Activated CD8-positive, alpha-beta memory T cell treated with anti-CD3 and anti-CD28 coated beads, Interleukin-2, amount 10 ng/mL, durations not matched to agents 7 days and 5 days (primary cell): ENCODE results near the gene SURF6. TPM values are rescaled to one million over a fixed set of nuclear protein-coding genes. Genes with fewer than 3 reads are reported as not detected.
"Not testable (repeated sequence)": the region's sequence is repeated elsewhere in the genome, so short reads cannot be mapped to it uniquely, and the experiment has no call there.

Experiments used
- ATAC-seq: fragments of 150-1000 bp; cut with Tn5 transposase; one replicate; pipeline ENCODE4 v1.10.0; 2021; ENCODE audit warnings: moderate library complexity
- CTCF ChIA-PET: fragments of 350-600 bp; sonication (Branson Sonifier 250); formaldehyde crosslinking; loops from one replicate; lab custom pipeline; 2021; ENCODE audit warnings: antibody characterized with exemption; lab: Charles Lee
- DNase-seq: peaks from one replicate; pipeline ENCODE4 v3.0.0-alpha.2; 2020
- H3K27ac Mint-ChIP-seq: one replicate; pipeline ENCODE4 v1.8.0; 2021; ENCODE audit warnings: mild to moderate bottlenecking, mixed read lengths
- H3K27me3 Mint-ChIP-seq: one replicate; pipeline ENCODE4 v1.8.0; 2021; ENCODE audit warnings: mixed read lengths
- H3K36me3 Mint-ChIP-seq: one replicate; pipeline ENCODE4 v1.8.0; 2021; ENCODE audit warnings: mild to moderate bottlenecking, mixed read lengths
- H3K4me1 Mint-ChIP-seq: one replicate; pipeline ENCODE4 v1.8.0; 2021; ENCODE audit warnings: mixed read lengths
- H3K4me3 Mint-ChIP-seq: one replicate; pipeline ENCODE4 v1.8.0; 2021; ENCODE audit warnings: mild to moderate bottlenecking, moderate library complexity, mixed read lengths
- H3K9me3 Mint-ChIP-seq: one replicate; pipeline ENCODE4 v1.8.0; 2022; ENCODE audit warnings: low read depth, mixed read lengths
- total RNA-seq, 2 experiments: library from RNA; stranded (reverse); gene quantifications; one replicate each; pipeline ENCODE4 v1.2.3, GENCODE V29; 2021

Gene SURF6
- total RNA-seq = 10 to 100 TPM; 12.9 to 16.5 TPM

- Mint-ChIP-seq H3K9me3 (no peaks in the 10 kb centered on the region), H3K36me3 (peaks cover 39% of the 10 kb centered on the region), H3K27ac (peak within 1 kb of the TSS; percentile 96), H3K4me1 (peaks cover 55% of the 10 kb centered on the region), H3K4me3 (peak within 1 kb of the TSS; percentile 95), H3K27me3 (no peaks in the 10 kb centered on the region)
- peak; percentile 94 for DNase-seq
- ATAC-seq = peak; percentile 96
- CTCF ChIA-PET = interaction anchor here (1.0 to 1.9 kb wide), 4 partner anchors 35 to 150 kb away, joined by 4 to 11 read pairs (median 4); partner anchors contain the start of gene STKLD1
These were observed at the start of gene SURF6 for GRCh38 chr9:133335924-133336811. Gene SURF6 (minus strand): TSS chr9:133336188. CDS start chr9:133336132, 56 bp downstream.

DNA sequence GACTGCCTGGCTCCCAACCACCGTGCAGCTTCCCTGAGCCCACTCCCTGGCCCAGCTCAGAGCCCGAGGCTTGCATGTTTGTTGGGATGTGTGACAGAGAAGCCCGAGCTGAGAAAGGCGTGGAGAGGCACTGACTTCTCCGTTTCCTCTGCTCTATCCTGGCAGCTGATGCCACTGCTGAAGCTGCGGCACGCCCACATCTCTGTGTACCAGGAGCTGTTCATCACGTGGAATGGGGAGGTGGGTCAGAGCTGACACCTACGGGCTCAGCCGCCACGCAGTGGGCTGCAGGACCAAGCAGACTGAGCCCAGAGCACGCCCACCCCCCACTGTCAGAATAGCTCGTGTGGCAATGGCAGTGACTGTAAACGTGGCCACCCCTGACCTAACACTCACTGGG is 49.5 kb upstream of the SURF6 start:
- peaks cover 4% of the 10 kb centered on the region for H3K27me3 Mint-ChIP-seq
- DNase-seq = no peak
- CTCF ChIA-PET = interaction anchor here (1.0 to 1.3 kb wide), 2 partner anchors 94 to 199 kb away, joined by 3 to 4 read pairs; partner anchors contain the start of gene SLC2A6
- no peaks in the 10 kb centered on the region for H3K4me1 Mint-ChIP-seq
- no peaks in the 10 kb centered on the region for H3K36me3 Mint-ChIP-seq
- no peaks in the 10 kb centered on the region for H3K9me3 Mint-ChIP-seq
- no peak for ATAC-seq
- no peak overlapping the region for H3K4me3 Mint-ChIP-seq
- H3K27ac Mint-ChIP-seq = no peak overlapping the region

- ATAC-seq = no peak
These were observed 48.8 kb upstream of the SURF6 start for GRCh38 chr9:133384736-133385321.

DNA sequence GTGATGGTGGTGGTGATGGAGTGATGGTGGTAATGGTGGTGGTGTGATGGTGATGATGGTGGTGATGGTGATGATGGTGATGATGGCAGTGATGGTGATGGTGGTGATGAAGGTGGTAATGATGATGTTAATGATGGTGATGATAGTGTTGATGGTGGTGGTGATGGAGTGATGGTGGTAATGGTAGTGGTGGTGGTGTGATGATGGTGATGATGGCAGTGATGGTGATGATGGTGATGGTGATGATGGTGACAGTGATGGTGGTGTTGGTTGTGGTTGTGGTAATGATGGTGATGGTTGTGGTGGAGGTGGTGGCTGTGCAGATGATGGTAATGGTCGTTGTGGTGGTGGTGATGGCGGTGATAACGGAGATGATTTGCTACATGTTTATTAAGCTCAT is 47.5 kb upstream of the SURF6 start:
- CTCF ChIA-PET = interaction anchor here (1.7 kb wide), 1 partner anchor 17 kb away, joined by 4 read pairs; no protein-coding TSS in a partner anchor

More at GRCh38 chr9:133384736-133385321, 48.8 kb upstream of the SURF6 start:
- Mint-ChIP-seq H3K36me3 (no peaks in the 10 kb centered on the region), H3K9me3 (no peaks in the 10 kb centered on the region), H3K27ac (no peak overlapping the region), H3K27me3 (peaks cover 3% of the 10 kb centered on the region), H3K4me1 (no peaks in the 10 kb centered on the region), H3K4me3 (no peak overlapping the region)
- CTCF ChIA-PET = interaction anchor here (1.0 to 1.7 kb wide), 3 partner anchors 16 to 199 kb away, joined by 3 to 4 read pairs (median 4); partner anchors contain the start of gene SLC2A6
- DNase-seq = no peak

DNA sequence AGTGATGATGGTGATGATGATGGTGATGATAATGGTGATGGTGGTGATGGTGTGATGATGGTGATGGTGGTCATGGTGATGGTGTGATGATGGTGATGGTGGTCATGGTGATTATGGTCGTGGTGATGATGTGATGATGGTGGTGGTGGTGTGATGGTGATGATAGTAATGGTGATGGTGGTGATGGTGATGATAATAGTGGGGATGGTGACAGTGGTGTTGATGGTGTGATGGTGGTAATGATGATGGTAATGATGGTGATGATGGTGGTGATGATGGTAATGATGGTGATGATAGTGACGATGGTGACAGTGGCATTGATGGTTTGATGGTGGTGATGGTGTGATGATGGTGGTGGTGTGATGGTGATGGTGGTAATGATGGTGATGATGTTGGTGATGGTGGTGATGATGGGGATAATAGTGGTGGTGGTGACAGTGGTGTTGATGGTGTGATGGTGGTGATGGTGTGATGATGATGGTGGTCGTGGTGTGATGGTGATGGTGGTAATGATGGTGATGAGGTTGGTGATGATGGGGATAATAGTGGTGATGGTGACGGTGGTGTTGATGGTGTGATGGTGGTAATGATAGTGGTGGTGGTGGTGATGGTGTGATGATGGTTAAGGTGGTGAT is 46.6 kb upstream of the SURF6 start:
- Mint-ChIP-seq H3K4me1 (peaks cover 3% of the 10 kb centered on the region), H3K27me3 (no peaks in the 10 kb centered on the region), H3K9me3 (no peaks in the 10 kb centered on the region), H3K4me3 (no peak overlapping the region), H3K27ac (no peak overlapping the region), H3K36me3 (no peaks in the 10 kb centered on the region)
- no peak for DNase-seq
- CTCF ChIA-PET = no interaction called here
- no peak for ATAC-seq

More for the DNA sequence above, 47.5 kb upstream of the SURF6 start:
- Mint-ChIP-seq H3K4me1 (peaks cover 2% of the 10 kb centered on the region), H3K4me3 (no peak overlapping the region), H3K36me3 (no peaks in the 10 kb centered on the region), H3K27me3 (no peaks in the 10 kb centered on the region), H3K27ac (no peak overlapping the region), H3K9me3 (no peaks in the 10 kb centered on the region)
- no peak for DNase-seq
- no peak for ATAC-seq

- no peak for DNase-seq
- H3K4me3 Mint-ChIP-seq = no peak overlapping the region
- no peak for ATAC-seq
- H3K9me3 Mint-ChIP-seq = no peaks in the 10 kb centered on the region
- H3K27me3 Mint-ChIP-seq = peaks cover 2% of the 10 kb centered on the region
- H3K4me1 Mint-ChIP-seq = peaks cover 3% of the 10 kb centered on the region
- CTCF ChIA-PET = interaction anchor here (0.7 kb wide), 4 partner anchors 24 to 274 kb away, joined by 3 read pairs; partner anchors contain the start of genes SURF1 and SURF2
- H3K27ac Mint-ChIP-seq = no peak overlapping the region
- no peaks in the 10 kb centered on the region for H3K36me3 Mint-ChIP-seq
These were observed 44.7 kb upstream of the SURF6 start for GRCh38 chr9:133380734-133381133.

DNA sequence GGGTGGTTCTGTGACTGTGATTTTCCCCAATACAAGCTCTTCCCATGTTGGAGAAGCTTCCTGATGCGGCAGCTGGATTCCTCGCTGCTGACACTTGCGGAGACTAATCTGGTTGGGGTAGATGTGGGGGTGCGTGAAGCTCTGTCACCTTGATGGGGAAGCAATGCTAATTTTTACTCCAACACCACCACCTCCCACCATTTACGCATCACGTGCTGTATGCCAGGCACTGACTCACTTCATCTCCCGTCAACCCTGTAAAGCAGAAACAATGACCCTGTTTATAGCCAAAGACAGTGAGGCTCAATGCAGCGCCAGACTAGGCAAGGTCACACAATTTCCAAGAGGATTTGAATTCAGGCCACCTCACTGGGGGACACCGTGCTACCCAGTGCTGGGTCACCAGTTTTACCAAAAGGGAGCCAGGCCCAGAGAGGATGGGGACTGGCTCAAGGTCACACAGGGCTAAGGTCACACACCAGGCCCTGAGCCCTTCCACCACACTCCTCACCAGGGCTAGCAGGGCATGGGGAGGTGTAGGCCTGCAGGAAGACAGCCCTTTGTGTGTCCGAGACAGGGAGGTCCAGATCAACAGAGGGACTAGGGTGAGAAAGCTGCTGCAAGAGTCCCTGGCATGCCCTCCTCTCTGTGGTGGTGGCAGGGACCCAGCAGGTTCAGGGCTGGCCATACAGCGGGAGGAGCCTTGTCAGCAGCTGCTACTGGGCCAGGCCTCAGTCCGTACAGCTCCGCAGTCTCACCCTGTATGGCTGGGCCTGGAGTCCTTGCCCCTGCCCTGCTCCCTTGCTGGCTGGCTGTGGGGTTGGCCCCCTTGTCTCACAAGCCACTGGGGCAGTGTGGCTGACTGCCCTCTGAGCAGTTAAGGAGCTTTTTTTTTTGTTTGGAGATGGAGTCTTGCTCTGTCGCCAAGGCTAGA is 43.4 kb upstream of the SURF6 start:
- peaks cover 2% of the 10 kb centered on the region for H3K27me3 Mint-ChIP-seq
- CTCF ChIA-PET = interaction anchor here (2.0 kb wide), 1 partner anchor 32 kb away, joined by 6 read pairs; the partner anchor contains the start of genes MED22 and RPL7A
- DNase-seq (no peak), ATAC-seq (no peak)
- no peak overlapping the region for H3K27ac Mint-ChIP-seq
- no peak overlapping the region for H3K4me3 Mint-ChIP-seq
- no peaks in the 10 kb centered on the region for H3K9me3 Mint-ChIP-seq
- H3K4me1 Mint-ChIP-seq = peaks cover 5% of the 10 kb centered on the region
- peaks cover 7% of the 10 kb centered on the region for H3K36me3 Mint-ChIP-seq

GRCh38 chr9:133378408-133378962 is 42.5 kb upstream of the SURF6 start:
- DNase-seq (no peak), ATAC-seq (no peak)
- peaks cover 12% of the 10 kb centered on the region for H3K36me3 Mint-ChIP-seq
- no peak overlapping the region for H3K4me3 Mint-ChIP-seq
- no peak overlapping the region for H3K27ac Mint-ChIP-seq
- H3K9me3 Mint-ChIP-seq = no peaks in the 10 kb centered on the region
- H3K4me1 Mint-ChIP-seq = peaks cover 9% of the 10 kb centered on the region
- CTCF ChIA-PET = interaction anchor here (1.1 to 2.2 kb wide), 3 partner anchors 31 to 48 kb away, joined by 3 to 8 read pairs (median 6); partner anchors contain the start of genes MED22, REXO4 and RPL7A
- peaks cover 2% of the 10 kb centered on the region for H3K27me3 Mint-ChIP-seq

GRCh38 chr9:133377721-133378216 is 41.8 kb upstream of the SURF6 start:
- DNase-seq = no peak
- H3K27ac Mint-ChIP-seq = no peak overlapping the region
- CTCF ChIA-PET = interaction anchor here (1.1 to 2.2 kb wide), 6 partner anchors 18 to 139 kb away, joined by 3 to 8 read pairs (median 4); partner anchors contain the start of genes MED22, REXO4 and RPL7A
- ATAC-seq = no peak
- peaks cover 2% of the 10 kb centered on the region for H3K27me3 Mint-ChIP-seq
- H3K9me3 Mint-ChIP-seq = no peaks in the 10 kb centered on the region
- no peak overlapping the region for H3K4me3 Mint-ChIP-seq
- H3K4me1 Mint-ChIP-seq = peaks cover 16% of the 10 kb centered on the region
- peaks cover 16% of the 10 kb centered on the region for H3K36me3 Mint-ChIP-seq

DNA sequence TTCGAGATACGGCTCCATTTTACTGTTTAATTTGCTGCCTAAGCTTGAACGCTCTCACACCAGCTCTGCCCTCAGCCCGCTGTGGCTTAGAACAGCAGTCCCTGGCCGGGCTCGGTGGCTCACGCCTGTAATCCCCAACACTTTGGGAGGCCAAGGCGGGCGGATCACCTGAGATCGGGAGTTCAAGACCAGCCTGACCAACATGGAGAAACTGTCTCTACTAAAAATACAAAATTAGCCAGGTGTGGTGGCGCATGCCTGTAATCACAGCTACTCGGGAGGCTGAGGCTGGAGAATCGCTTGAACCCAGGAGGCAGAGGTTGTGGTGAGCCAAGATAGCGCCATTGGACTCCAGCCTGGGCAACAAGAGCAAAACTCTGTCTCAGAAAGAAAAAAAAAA is 41.3 kb upstream of the SURF6 start:
- H3K27ac Mint-ChIP-seq = peak overlapping the region; percentile 52
- DNase-seq, H3K27me3 Mint-ChIP-seq, ATAC-seq, H3K9me3 Mint-ChIP-seq: not testable (repeated sequence)
- peak overlapping the region; percentile 33 for H3K4me3 Mint-ChIP-seq
- H3K4me1 Mint-ChIP-seq = peaks cover 20% of the 10 kb centered on the region
- CTCF ChIA-PET = interaction anchor here (0.9 to 2.2 kb wide), 11 partner anchors 18 to 355 kb away, joined by 3 to 9 read pairs (median 4); partner anchors contain the start of genes REXO4, SURF1 and SURF2
- peaks cover 21% of the 10 kb centered on the region for H3K36me3 Mint-ChIP-seq

DNA sequence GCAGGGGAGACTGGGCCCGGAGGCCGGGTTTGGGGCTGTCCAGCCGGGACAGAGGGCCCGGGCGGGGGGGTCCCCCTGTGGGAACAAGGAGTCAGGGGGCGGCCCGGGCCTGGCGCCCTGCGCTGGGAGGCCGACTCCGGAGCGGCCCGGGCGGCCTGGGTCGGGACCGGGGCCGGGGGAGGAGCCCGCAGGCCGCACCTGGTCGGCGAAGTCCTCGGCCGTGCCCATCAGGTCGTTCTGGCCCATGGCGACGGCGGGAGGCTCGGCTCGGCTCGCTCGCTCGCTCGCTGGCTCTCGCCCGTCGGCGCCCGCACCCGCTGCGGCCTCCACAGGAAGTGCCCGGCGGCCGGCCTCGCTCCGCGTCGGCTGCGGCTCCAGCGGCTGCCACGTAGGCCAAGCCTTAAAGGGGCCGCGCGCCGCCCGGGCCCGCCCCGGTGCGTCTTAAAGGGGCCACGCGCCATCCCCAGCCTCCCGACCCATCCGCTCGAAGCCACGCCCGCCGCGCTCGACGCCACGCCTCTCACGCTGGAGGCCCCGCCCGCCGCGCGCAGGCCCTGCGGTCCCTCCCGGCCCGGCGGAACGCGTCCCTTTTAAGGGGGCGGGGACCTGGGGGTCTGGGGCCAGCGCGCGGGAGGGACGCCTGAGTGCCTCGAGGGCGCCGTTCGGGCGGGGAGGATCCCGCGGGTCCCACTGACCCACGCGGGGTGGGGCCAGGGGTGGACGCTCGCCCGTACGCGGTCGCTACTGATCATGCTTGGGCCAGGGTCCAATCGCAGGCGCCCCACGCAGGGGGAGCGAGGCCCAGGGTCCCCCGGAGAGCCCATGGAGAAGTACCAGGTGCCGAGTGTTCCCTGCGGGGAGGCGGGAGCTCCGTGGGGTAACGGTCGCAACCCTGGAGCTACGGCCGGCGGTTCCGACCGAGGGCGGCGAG is 40.0 kb upstream of the SURF6 start, which contains the start of the genes STKLD1 and SURF4:
TSS of gene STKLD1 (plus strand) at position 643 of the 931 bp plus-strand sequence. CDS start at position 751, 108 bp downstream.
TSS of gene SURF4 (minus strand) at position 337 of the 931 bp plus-strand sequence. CDS start at position 246, 91 bp downstream.
- Mint-ChIP-seq H3K36me3 (peaks cover 25% of the 10 kb centered on the region), H3K27me3 (peaks cover 2% of the 10 kb centered on the region), H3K4me3 (peak within 1 kb of the TSS; percentile 95), H3K4me1 (peaks cover 33% of the 10 kb centered on the region), H3K9me3 (no peaks in the 10 kb centered on the region), H3K27ac (peak within 1 kb of the TSS; percentile 100)
- DNase-seq = peak; percentile 96
- CTCF ChIA-PET = interaction anchor here (0.6 to 2.2 kb wide), 13 partner anchors 16 to 353 kb away, joined by 3 to 9 read pairs (median 5); partner anchors contain the start of genes REXO4, SURF1 and SURF2
- peak; percentile 81 for ATAC-seq
